ENCODE measurements around the gene TEPSIN. TPM values are rescaled to one million over a fixed set of nuclear protein-coding genes. Genes with fewer than 3 reads are reported as not detected.

TEPSIN gene, protein sequence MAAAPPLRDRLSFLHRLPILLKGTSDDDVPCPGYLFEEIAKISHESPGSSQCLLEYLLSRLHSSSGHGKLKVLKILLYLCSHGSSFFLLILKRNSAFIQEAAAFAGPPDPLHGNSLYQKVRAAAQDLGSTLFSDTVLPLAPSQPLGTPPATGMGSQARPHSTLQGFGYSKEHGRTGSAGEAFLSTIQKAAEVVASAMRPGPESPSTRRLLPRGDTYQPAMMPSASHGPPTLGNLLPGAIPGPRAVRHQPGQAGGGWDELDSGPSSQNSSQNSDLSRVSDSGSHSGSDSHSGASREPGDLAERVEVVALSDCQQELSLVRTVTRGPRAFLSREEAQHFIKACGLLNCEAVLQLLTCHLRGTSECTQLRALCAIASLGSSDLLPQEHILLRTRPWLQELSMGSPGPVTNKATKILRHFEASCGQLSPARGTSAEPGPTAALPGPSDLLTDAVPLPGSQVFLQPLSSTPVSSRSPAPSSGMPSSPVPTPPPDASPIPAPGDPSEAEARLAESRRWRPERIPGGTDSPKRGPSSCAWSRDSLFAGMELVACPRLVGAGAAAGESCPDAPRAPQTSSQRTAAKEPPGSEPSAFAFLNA
- total RNA-seq, result 55.5 and 60.0 TPM in 2 replicates

- intact Hi-C loops (cut with micrococcal nuclease), result loop anchor here (1.0 kb wide), 5 partner anchors 12 to 621 kb away; partner anchors contain the start of genes P4HB and SLC38A10
Observed at GRCh38 chr17:81238815-81239713, at the start of gene TEPSIN, which contains the start of gene NDUFAF8. Gene TEPSIN, minus strand, starts transcription at chr17:81239055. Its CDS starts 22 bp downstream, at chr17:81239033. Gene NDUFAF8, plus strand, starts transcription at chr17:81239318. Its CDS starts 46 bp downstream, at chr17:81239364.

DNA sequence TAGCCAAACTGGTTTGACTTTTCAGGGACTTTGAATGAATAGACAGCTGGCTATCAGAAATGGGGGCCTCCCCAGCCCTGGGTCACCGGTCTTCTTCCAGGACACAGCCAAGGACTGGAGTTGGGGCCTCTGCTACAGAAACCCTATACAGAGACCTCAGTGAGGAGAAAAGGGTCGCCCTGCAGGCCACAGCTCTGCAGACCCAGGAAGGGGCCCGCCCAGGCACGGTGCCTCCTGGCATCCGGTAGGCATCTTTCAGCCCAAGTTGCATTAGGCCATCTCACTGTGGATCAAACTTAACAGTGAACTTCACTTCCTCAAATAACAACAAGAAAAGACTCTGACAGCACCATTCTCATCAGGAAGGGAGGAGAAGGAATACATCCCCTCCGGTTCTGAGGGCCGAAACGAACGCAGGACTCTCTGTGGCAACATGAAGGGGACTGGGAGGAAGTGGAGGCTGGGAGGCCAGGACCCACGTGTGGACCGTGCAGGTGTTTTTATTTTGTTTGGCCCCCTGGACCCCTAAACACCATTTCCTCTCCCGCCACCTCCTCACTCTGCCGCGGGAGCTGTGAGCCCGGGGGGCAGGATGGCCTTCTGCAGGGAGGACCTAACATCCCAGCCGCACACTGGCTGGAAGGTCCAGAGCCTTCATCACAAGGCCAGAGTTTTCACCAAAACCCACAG, 49.0 kb upstream of the TEPSIN start:
- intact Hi-C loops (cut with micrococcal nuclease), result no loop called here

- intact Hi-C loops (cut with micrococcal nuclease), result no loop called here
Observed at GRCh38 chr17:81287152-81287551, 48.3 kb upstream of the TEPSIN start.

DNA sequence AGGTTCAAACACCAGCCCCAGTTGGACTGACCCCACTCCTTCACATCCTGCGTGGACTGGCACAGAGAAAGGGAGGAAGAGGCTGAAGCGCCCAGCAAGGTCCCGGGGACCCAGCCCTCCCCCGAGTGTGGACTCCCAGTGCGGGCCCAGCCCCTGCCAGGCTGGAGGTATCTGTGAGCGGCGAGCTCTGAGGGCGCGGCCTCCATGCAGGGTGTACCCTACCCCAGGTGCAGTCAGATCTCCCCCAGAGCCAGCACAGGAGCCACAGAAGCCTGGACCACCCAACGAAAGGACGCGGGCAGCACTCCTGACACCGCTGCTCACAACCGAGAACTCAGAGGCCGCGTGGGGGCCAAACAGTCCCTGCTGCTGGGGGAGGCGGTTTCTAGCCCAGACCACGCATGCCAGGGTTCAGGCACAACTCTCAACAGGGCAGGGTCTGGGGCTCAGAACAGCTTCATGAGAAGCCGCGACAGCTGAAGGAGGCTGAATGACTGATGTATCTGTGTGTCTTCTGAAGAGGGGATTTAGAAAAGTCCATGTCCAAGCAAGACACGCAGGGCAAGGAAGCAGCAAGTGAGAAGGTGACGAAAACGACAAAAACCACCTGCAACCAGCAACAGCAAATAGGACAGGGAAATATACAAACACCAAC, 47.8 kb upstream of the TEPSIN start:
- intact Hi-C loops (cut with micrococcal nuclease), result no loop called here

DNA sequence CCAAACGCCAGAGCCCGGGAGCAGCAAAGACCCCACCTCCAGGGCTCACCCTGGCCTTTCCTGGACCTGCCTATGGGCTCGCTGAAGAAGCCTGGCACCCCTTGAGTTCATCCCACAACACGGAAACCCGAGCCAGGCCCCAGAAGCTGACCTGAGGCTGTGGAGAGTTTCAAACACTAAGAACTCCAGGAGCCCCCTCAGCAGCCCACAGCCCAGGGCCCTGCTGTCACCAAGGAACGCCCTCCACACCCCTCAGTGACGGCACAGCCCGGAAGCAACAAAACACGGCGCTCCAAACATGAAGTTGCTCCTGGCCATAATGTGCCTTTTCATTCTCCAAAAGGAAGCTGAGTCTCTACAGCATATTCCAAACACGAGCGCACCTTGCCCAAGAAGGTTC, 47.0 kb upstream of the TEPSIN start:
- intact Hi-C loops (cut with micrococcal nuclease), result loop anchor here (1.0 kb wide), 1 partner anchor 9 kb away; the partner anchor contains the start of gene SLC38A10

DNA sequence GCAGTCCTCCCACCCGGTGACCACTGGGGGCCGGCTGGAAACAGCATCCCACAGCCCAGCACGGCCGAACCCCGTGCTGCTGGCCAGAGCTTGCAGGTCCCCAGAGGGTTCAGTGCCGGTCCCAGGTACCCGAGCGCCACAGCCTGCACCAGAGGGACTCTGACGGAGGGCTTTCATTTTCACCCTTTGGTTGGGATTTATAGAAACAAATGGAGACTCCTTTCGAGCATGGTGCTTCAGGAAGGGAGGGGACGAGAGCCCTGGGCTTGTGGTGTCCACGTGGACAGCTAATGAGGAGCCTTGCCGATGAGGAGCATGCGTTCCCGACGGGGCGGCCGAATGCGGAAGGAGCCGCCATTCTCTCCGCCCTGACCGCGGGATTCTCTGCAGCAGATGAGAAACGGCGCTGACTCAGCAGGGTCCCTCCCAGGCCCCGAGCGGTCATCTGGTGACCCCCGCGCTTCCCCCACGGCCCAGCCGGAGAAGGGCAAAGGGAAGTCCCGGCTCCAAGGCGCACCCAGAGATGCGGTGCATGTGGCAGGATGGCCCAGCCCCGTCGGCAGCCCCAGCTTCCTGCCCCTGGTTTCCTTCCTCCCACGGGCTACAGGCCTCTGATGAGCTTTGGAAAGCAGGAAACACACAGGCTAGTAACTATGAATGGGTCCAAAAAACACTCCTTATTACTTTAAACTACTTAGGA, 46.5 kb upstream of the TEPSIN start:
- intact Hi-C loops (cut with micrococcal nuclease), result loop anchor here (1.0 kb wide), 1 partner anchor 10 kb away; the partner anchor contains the start of gene SLC38A10

DNA sequence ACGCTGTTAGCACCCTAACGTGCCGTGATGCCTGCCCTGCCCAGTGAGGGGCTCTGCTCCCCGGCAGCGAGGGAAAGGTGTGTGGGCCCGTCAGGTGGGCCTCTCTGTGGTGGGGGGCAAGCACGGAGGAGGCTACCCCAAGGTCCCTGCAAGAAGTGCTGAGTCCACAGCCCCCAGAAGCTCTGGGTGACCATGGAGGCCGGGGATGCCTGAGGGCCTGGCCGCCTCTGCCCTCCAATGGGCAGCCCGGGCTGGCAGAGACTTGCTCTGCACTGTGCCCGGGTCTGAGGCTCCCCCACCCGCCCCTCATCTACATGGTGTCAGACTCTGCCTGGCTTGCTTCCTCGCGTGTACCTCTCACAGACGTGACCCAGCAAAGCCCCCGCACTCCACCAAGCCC, 44.0 kb upstream of the TEPSIN start:
- intact Hi-C loops (cut with micrococcal nuclease), result no loop called here

DNA sequence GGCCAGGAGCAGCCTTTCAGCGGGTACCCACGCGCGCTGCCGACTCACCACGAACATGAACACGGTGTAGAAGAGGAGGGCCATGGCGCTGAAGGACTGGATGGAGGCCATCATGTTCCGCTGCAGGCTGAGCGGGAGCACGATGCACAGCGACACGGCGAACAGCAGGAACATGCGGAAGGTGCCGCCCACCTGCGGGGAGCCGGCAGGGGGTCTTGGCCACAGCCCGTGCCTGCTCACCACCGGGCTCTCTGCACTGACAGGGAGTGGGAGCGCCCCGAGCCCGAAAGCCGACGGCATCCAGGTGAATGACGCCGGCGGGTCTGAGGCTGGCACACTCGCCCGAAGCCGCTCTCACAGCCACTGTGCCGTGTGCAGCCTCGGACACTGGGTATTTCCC, 43.3 kb upstream of the TEPSIN start:
- intact Hi-C loops (cut with micrococcal nuclease), result no loop called here

- intact Hi-C loops (cut with micrococcal nuclease), result no loop called here
Observed at GRCh38 chr17:81280571-81280970, 41.7 kb upstream of the TEPSIN start.

- intact Hi-C loops (cut with micrococcal nuclease), result no loop called here
Observed at GRCh38 chr17:81279278-81280275, 40.7 kb upstream of the TEPSIN start.

DNA sequence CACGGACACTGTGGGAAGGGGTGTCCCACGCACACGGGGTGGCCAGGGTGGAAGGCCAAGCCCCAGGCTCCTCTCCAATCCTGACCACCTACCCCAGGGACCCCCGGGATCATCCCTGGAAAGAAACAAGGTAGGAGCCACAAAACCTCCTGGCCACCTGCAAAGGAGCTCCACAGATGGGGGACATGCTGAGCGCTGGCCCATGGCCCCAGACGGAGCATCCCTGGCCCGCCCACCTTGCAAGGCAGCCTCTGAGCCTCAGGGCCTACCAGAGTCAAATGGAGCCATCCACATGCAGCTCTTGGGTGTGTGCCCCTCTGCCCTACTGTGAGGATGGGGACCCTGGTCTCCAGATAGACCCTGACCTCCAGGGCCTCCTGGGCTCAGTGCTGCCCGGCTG, 40.0 kb upstream of the TEPSIN start:
- intact Hi-C loops (cut with micrococcal nuclease), result no loop called here

DNA sequence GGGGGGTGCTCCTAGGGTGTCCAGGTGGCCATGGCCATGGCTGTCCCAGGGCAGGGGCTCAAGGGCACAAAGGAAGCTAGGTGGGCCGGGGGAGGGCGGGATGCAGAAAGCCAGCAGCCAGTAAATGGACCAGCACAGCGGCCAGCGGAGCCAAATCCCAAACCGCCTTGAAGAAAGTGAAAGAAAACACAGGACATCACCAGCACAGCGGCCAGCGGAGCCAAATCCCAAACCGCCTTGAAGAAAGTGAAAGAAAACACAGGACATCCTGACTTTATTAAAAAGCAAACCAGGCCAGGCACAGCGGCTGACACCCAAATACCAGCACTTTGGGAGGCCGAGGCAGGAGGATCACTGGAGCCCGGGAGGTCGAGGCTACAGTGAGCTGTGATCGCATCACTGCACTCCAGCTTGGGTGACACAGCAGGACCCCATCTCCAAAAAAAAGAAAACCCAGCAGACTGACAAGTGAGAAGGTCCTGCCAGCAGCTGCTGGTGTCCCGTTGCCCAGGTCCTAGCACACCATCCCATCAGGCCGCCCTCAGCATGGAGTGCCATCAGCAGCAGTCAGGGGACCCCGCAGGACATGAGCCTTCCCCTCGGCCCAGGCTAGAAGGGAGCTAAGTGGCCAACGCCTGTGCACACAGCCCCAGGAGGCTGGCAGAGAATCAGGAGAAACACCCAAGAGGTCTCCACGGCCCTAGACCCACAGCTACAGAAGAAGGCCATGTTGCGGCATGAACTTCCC, 39.3 kb upstream of the TEPSIN start:
- intact Hi-C loops (cut with micrococcal nuclease), result no loop called here

GRCh38 chr17:81277421-81277820, 38.6 kb upstream of the TEPSIN start:
- intact Hi-C loops (cut with micrococcal nuclease), result no loop called here

DNA sequence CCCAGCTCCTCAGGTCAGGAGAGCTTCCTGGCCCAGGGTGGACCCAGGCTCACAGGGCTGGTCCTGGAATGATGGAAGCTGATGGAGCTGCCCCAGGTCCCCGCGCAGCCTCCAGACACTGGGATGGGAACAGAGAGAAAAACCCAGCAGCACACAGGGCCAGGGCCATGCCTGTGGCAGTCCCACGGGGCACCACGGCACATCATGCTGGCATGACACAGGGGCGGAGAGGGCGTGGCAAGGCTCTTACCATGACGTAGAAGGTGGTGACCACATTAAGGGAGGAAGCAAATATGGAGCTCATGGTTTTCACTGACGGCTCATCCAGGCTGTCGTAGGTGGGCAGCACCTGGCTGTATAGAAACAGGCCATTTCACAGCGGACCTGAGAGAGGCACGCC, 37.9 kb upstream of the TEPSIN start:
- intact Hi-C loops (cut with micrococcal nuclease), result no loop called here

- intact Hi-C loops (cut with micrococcal nuclease), result no loop called here
Observed at GRCh38 chr17:81274471-81274855, 35.6 kb upstream of the TEPSIN start.

GRCh38 chr17:81273698-81274470, 35.0 kb upstream of the TEPSIN start:
- intact Hi-C loops (cut with micrococcal nuclease), result no loop called here

- intact Hi-C loops (cut with micrococcal nuclease), result no loop called here
Observed at GRCh38 chr17:81272616-81273015, 33.8 kb upstream of the TEPSIN start.

Measured in T-helper 1 cell treated with Interleukin-12 subunit alpha and Interleukin-12 subunit beta and Interleukin-4 antibody, amounts not matched to agents 30 ng/mL and 1 ng/mL, for 36 hours (primary cell).